ENCODE measurements around the gene FPR3.

DNA sequence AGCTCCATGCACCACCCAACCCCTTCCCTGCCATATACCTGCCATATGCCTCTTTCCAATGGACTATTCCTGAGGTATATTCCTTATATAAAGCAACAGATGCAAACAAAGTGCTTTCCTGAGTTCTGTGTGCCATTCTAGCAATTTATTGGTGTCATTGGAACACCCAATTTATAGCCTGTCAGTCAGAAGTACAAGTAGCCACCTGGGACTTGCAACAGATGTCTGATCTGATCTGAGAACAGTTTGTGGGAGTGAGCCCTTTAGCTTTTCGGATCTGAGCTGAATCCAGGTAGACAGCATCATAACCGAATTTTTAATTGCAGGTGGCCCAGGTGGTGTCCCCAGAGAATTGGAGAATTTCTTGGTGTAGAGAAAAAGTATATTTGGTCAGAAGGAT lies 963 bp upstream of the FPR3 start:
- TF ChIP-seq CTCF (IDR thresholded peaks at IDR 0.05; ENCODE audit: poor library complexity, severe bottlenecking) (no peak), EP300 (conservative IDR thresholded peaks at IDR 0.05; ENCODE audit: poor library complexity, severe bottlenecking) (no peak), RAD21 (conservative IDR thresholded peaks at IDR 0.05) (no peak)

All from neural cell (in vitro differentiated cells).